WERI-Rb-1 (cell line): ENCODE measurements around the gene FGF14.

Experiments
- DNase-seq: peaks from one replicate; pipeline ENCODE4 v3.0.0-alpha.2; 2020
- H3K27ac ChIP-seq: fragments of 250-450 bp; sonication (Bioruptor Pico); 2 replicates; pipeline ENCODE4 v1.5.1; 2020; ENCODE audit warnings: mild to moderate bottlenecking, moderate library complexity
- H3K27me3 ChIP-seq: fragments of 250-450 bp; sonication (Bioruptor Pico); 2 replicates; pipeline ENCODE4 v1.5.1; 2021; ENCODE audit warnings: mild to moderate bottlenecking, low read depth, moderate library complexity; ENCODE audit not compliant: insufficient read depth, severe bottlenecking
- H3K36me3 ChIP-seq: fragments of 250-450 bp; sonication (Bioruptor Pico); 2 replicates; pipeline ENCODE4 v1.5.1; 2020; ENCODE audit warnings: mild to moderate bottlenecking, moderate library complexity
- H3K4me3 ChIP-seq: 2 replicates; pipeline ENCODE4 v1.5.1; 2011; ENCODE audit warnings: low read depth, mild to moderate bottlenecking, control low read depth, low read length
- H3K9me3 ChIP-seq: fragments of 250-450 bp; sonication (Bioruptor Pico); 2 replicates; pipeline ENCODE4 v1.5.1; 2021; ENCODE audit warnings: mild to moderate bottlenecking, moderate library complexity; ENCODE audit not compliant: severe bottlenecking
- TF ChIP-seq, protein P1 (sequence below): IDR thresholded peaks from 2 replicates; pipeline ENCODE4 v1.5.1; 2011; ENCODE audit warnings: low read depth, mild to moderate bottlenecking, control low read depth, inconsistent platforms, low read length

FGF14 gene

DNA sequence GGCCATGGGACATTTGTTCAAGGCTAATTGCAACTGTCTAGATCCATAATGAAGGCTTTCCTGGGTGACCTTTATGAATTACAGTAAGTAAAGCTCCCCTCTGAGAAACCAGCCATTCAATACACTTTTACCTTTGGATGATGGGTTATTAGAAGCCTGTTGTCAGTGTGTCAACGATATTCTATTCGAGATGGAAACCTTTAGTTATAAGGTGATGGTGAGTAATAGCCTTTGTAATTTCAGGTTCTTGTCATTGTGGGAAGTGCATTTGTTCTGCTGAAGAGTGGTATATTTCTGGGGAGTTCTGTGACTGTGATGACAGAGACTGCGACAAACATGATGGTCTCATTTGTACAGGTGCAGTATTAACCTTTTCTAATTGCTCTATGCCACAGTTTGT, 687.7 kb downstream of the FGF14 start:
- H3K9me3 ChIP-seq = no peaks in the 10 kb centered on the region
- TF ChIP-seq, protein P1, sequence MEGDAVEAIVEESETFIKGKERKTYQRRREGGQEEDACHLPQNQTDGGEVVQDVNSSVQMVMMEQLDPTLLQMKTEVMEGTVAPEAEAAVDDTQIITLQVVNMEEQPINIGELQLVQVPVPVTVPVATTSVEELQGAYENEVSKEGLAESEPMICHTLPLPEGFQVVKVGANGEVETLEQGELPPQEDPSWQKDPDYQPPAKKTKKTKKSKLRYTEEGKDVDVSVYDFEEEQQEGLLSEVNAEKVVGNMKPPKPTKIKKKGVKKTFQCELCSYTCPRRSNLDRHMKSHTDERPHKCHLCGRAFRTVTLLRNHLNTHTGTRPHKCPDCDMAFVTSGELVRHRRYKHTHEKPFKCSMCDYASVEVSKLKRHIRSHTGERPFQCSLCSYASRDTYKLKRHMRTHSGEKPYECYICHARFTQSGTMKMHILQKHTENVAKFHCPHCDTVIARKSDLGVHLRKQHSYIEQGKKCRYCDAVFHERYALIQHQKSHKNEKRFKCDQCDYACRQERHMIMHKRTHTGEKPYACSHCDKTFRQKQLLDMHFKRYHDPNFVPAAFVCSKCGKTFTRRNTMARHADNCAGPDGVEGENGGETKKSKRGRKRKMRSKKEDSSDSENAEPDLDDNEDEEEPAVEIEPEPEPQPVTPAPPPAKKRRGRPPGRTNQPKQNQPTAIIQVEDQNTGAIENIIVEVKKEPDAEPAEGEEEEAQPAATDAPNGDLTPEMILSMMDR = no peak
- no peaks in the 10 kb centered on the region for H3K27me3 ChIP-seq
- no peak for DNase-seq
- H3K4me3 ChIP-seq = no peak overlapping the region
- H3K27ac ChIP-seq = no peak overlapping the region
- no peaks in the 10 kb centered on the region for H3K36me3 ChIP-seq

DNA sequence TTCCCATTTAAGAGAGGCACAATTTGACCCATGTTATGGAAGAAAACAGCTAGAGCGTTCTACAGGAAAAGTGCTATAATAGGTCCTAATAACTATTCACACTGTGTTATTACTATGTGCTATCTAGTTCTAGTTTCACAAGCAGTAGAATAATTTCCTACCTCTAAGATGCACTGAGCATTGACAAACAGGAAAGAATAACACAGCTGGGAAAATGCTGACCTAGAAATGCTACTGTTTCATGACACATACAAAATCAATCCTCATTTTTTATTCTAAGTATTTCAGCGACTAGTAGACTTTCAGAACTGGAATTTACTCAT, 689.9 kb downstream of the FGF14 start:
- no peak for DNase-seq
- Histone ChIP-seq H3K9me3 (no peaks in the 10 kb centered on the region), H3K36me3 (no peaks in the 10 kb centered on the region), H3K27ac (no peak overlapping the region), H3K4me3 (no peak overlapping the region), H3K27me3 (no peaks in the 10 kb centered on the region)
- TF ChIP-seq, protein P1 = no peak

DNA sequence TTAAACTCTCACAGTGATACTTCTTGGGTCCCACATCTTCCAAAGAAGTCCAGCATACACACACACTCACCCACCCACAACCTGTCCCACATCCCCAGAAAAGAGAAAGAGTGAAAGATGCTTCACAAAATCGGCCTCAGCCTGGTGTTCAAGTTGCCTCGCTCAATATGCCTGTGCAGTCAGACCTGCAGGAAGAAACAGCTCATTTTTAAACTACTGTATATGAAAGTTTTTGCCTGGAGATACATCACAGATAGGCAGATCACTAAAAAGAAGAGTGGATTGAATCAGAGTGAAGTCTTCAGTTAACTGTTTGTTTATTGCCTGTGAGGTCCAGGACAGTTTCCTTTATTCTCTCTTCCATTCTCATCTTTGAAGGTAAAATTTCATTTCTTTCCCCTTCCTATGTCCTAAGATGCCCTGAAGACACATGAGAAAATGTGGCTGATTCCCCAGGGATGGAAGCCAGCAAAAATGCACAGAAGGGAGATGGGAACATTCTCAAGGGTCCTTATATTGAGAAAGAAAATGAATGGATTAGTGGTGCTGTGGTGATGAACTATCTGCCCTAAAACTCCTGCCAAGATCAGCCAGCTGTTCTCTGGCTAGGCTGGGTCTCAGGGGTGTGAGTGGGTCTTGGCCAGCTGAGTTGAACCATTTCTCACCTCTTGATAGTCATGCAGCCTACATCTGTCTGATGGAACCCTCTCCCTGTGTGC, 690.4 kb downstream of the FGF14 start:
- no peaks in the 10 kb centered on the region for H3K36me3 ChIP-seq
- H3K4me3 ChIP-seq = no peak overlapping the region
- TF ChIP-seq, protein P1 = no peak
- no peaks in the 10 kb centered on the region for H3K9me3 ChIP-seq
- DNase-seq = no peak
- no peak overlapping the region for H3K27ac ChIP-seq
- no peaks in the 10 kb centered on the region for H3K27me3 ChIP-seq

- H3K27ac ChIP-seq = no peak overlapping the region
- no peaks in the 10 kb centered on the region for H3K36me3 ChIP-seq
- no peak overlapping the region for H3K4me3 ChIP-seq
- no peaks in the 10 kb centered on the region for H3K9me3 ChIP-seq
- TF ChIP-seq, protein P1 = no peak
- no peaks in the 10 kb centered on the region for H3K27me3 ChIP-seq
- DNase-seq = no peak
Observed at GRCh38 chr13:101709952-101710351, 691.9 kb downstream of the FGF14 start.

DNA sequence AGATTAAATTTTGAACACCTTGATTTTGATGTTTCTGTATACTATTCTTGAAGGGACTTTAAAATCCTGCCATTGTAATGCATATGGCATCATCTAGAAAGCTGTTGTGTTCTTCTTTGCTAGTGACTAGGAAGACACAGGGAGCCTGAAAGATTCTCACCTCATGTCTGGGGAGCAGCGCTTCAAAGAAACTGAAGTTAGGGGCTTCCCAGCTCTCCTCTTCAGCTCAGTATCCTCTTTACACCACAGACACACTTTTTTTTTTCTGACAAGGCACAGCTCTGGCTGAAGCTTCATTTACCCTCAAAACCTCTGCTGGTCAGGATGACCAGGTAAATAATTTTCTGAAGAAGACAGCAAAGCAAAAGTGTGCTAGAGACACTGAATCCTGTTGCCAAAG, 693.7 kb downstream of the FGF14 start:
- H3K4me3 ChIP-seq = no peak overlapping the region
- H3K36me3 ChIP-seq = no peaks in the 10 kb centered on the region
- H3K9me3 ChIP-seq = no peaks in the 10 kb centered on the region
- H3K27me3 ChIP-seq = no peaks in the 10 kb centered on the region
- no peak for DNase-seq
- TF ChIP-seq, protein P1 = no peak
- no peak overlapping the region for H3K27ac ChIP-seq

- H3K9me3 ChIP-seq = no peaks in the 10 kb centered on the region
- no peak for DNase-seq
- TF ChIP-seq, protein P1 = no peak
- no peak overlapping the region for H3K4me3 ChIP-seq
- no peaks in the 10 kb centered on the region for H3K36me3 ChIP-seq
- no peak overlapping the region for H3K27ac ChIP-seq
- H3K27me3 ChIP-seq = no peaks in the 10 kb centered on the region
Observed at GRCh38 chr13:101707659-101708058, 694.2 kb downstream of the FGF14 start.
